ENCODE measurements around the gene SCNN1G. TPM values are rescaled to one million over a fixed set of nuclear protein-coding genes. Genes with fewer than 3 reads are reported as not detected.

Gene SCNN1G
- total and polyA plus RNA-seq, 2 donors (not counting 3 experiments of a cell fraction or from before 2014, with no cell fraction given): not detected

- no peaks in the 10 kb centered on the region for H3K9me1 ChIP-seq (replicated peaks; ENCODE audit: control insufficient read depth, extremely low read depth, insufficient read depth, low read length)
- no peaks in the 10 kb centered on the region for H3K9me3 ChIP-seq (replicated peaks; ENCODE audit: control insufficient read depth, insufficient read depth, low read length)
- intact Hi-C loops (cut with micrococcal nuclease): no loop called here
- no peak overlapping the region for H3K4me2 ChIP-seq (ENCODE audit: insufficient read depth, low read length)
- DNase-seq (ENCODE audit: low read depth, low spot score) (no peak), FAIRE-seq (no peak)
- no peaks in the 10 kb centered on the region for H3K27me3 ChIP-seq (ENCODE audit: control insufficient read depth in 2 of 2, insufficient read depth in 2 of 2, low read length in 2 of 2)
- no peaks in the 10 kb centered on the region for H4K20me1 ChIP-seq (replicated peaks; ENCODE audit: control insufficient read depth, extremely low read depth, insufficient read depth, low read length)
- dilution Hi-C loops (cut with MboI; ENCODE audit: extremely low pct_ligation_motif_present, low sequenced_read_pairs): no loop called here
- H3K36me3 ChIP-seq (ENCODE audit: control insufficient read depth in 2 of 2, extremely low read depth in 1 of 2, insufficient read depth in 2 of 2, low read length in 2 of 2): no peaks in the 10 kb centered on the region
- no peaks in the 10 kb centered on the region for H3K4me1 ChIP-seq (ENCODE audit: control insufficient read depth, extremely low read depth, insufficient read depth, low read length)
- POLR2A ChIA-PET: no interaction called here
- BruUV-seq (replicated peaks): no TSS peak
- no peak overlapping the region for H3K27ac ChIP-seq (ENCODE audit: insufficient read depth, low read depth, low read length)
- TF ChIP-seq EZH2 (IDR thresholded peaks at IDR 0.05; ENCODE audit: borderline replicate concordance, low read depth, low read length, severe bottlenecking): no peak
- TF ChIP-seq GATA2 (IDR thresholded peaks at IDR 0.05; ENCODE audit: insufficient read depth, insufficient read length, low read depth, low read length): no peak
- no peak for TF ChIP-seq POLR2A (IDR thresholded peaks at IDR 0.05; ENCODE audit: low read depth, low read length)
- no peak for TF ChIP-seq MAX (IDR thresholded peaks at IDR 0.05; ENCODE audit: insufficient read depth, insufficient read length)
- TF ChIP-seq POLR2AphosphoS5 (IDR thresholded peaks at IDR 0.05; ENCODE audit: insufficient read depth, low read depth, low read length): no peak
- CTCF ChIA-PET: interaction anchor here (1.1 to 1.2 kb wide), 2 partner anchors 228 to 308 kb away, joined by 3 to 6 read pairs; no protein-coding TSS in a partner anchor
- H3K79me2 ChIP-seq (ENCODE audit: control insufficient read depth, insufficient read depth, low read length): no peaks in the 10 kb centered on the region
- no peak overlapping the region for H3K4me3 ChIP-seq (replicated peaks in 1 of 3; ENCODE audit: insufficient read depth in 1 of 3, low read depth in 1 of 3, low read length in 3 of 3)
- no peak overlapping the region for H2AFZ ChIP-seq (ENCODE audit: low read depth, low read length)
- no peak overlapping the region for H3K9ac ChIP-seq (replicated peaks; ENCODE audit: extremely low read depth, insufficient read depth, low read length)
Measured at GRCh38 chr16:23206986-23207385, 24.4 kb downstream of the SCNN1G start.

- TF ChIP-seq JUN (IDR thresholded peaks at IDR 0.05; ENCODE audit: borderline replicate concordance, insufficient read depth, insufficient read length, low read depth) (no peak), CTCF (IDR thresholded peaks at IDR 0.05; ENCODE audit: extremely low read depth in 1 of 2, insufficient read depth in 1 of 2, low read depth in 1 of 2, low read length in 2 of 2) (no peak), GATA2 (IDR thresholded peaks at IDR 0.05; ENCODE audit: insufficient read depth, insufficient read length, low read depth, low read length) (no peak), FOS (IDR thresholded peaks at IDR 0.05; ENCODE audit: borderline replicate concordance, insufficient read depth, low read length) (no peak), MYC (IDR thresholded peaks at IDR 0.05; ENCODE audit: low read depth, low read length) (no peak)
- no peaks in the 10 kb centered on the region for H3K9me3 ChIP-seq (replicated peaks; ENCODE audit: control insufficient read depth, insufficient read depth, low read length)
- H4K20me1 ChIP-seq (replicated peaks; ENCODE audit: control insufficient read depth, extremely low read depth, insufficient read depth, low read length): no peaks in the 10 kb centered on the region
- DNase-seq (ENCODE audit: low read depth, low spot score) (no peak), FAIRE-seq (no peak)
- ChIA-PET CTCF (no interaction called here), POLR2A (no interaction called here)
- intact Hi-C loops (cut with micrococcal nuclease): no loop called here
- dilution Hi-C loops (cut with MboI; ENCODE audit: extremely low pct_ligation_motif_present, low sequenced_read_pairs): no loop called here
- H3K27me3 ChIP-seq (ENCODE audit: control insufficient read depth in 2 of 2, insufficient read depth in 2 of 2, low read length in 2 of 2): no peaks in the 10 kb centered on the region
- H3K4me2 ChIP-seq (ENCODE audit: insufficient read depth, low read length): no peak overlapping the region
- H3K36me3 ChIP-seq (ENCODE audit: control insufficient read depth in 2 of 2, extremely low read depth in 1 of 2, insufficient read depth in 2 of 2, low read length in 2 of 2): no peaks in the 10 kb centered on the region
- no peaks in the 10 kb centered on the region for H3K9me1 ChIP-seq (replicated peaks; ENCODE audit: control insufficient read depth, extremely low read depth, insufficient read depth, low read length)
- H3K79me2 ChIP-seq (ENCODE audit: control insufficient read depth, insufficient read depth, low read length): no peaks in the 10 kb centered on the region
- no peak overlapping the region for H3K9ac ChIP-seq (replicated peaks; ENCODE audit: extremely low read depth, insufficient read depth, low read length)
- BruUV-seq (replicated peaks): no TSS peak
- no peak overlapping the region for H3K27ac ChIP-seq (ENCODE audit: insufficient read depth, low read depth, low read length)
- H2AFZ ChIP-seq (ENCODE audit: low read depth, low read length): no peak overlapping the region
- no peaks in the 10 kb centered on the region for H3K4me1 ChIP-seq (ENCODE audit: control insufficient read depth, extremely low read depth, insufficient read depth, low read length)
- no peak overlapping the region for H3K4me3 ChIP-seq (replicated peaks in 1 of 3; ENCODE audit: insufficient read depth in 1 of 3, low read depth in 1 of 3, low read length in 3 of 3)
Measured at GRCh38 chr16:23207485-23207884, 24.9 kb downstream of the SCNN1G start.
